Astrocyte of the spinal cord (primary cell): ENCODE results near the gene ZNF76.
"Not testable (repeated sequence)": the region's sequence is repeated elsewhere in the genome, so short reads cannot be mapped to it uniquely, and the experiment has no call there.

ENCODE experiments used
- DNase-seq: peaks from one replicate; pipeline ENCODE4 v3.0.0; 2011; ENCODE audit warnings: low read depth, low spot score
- H3K4me3 ChIP-seq: 2 replicates; pipeline ENCODE4 v1.5.1; 2011; ENCODE audit warnings: low read depth, mild to moderate bottlenecking, low read length, moderate library complexity
- in situ Hi-C: cut with HindIII; loops from 2 replicates; pipeline ENCODE4 v1.10.0; 2017; ENCODE audit warnings: low sequenced_read_pairs
- TF ChIP-seq, protein P1 (sequence below): IDR thresholded peaks from 2 replicates; pipeline ENCODE4 v1.5.1; 2012; ENCODE audit warnings: low read depth, mild to moderate bottlenecking, low read length, inconsistent platforms

ZNF76 gene

DNA sequence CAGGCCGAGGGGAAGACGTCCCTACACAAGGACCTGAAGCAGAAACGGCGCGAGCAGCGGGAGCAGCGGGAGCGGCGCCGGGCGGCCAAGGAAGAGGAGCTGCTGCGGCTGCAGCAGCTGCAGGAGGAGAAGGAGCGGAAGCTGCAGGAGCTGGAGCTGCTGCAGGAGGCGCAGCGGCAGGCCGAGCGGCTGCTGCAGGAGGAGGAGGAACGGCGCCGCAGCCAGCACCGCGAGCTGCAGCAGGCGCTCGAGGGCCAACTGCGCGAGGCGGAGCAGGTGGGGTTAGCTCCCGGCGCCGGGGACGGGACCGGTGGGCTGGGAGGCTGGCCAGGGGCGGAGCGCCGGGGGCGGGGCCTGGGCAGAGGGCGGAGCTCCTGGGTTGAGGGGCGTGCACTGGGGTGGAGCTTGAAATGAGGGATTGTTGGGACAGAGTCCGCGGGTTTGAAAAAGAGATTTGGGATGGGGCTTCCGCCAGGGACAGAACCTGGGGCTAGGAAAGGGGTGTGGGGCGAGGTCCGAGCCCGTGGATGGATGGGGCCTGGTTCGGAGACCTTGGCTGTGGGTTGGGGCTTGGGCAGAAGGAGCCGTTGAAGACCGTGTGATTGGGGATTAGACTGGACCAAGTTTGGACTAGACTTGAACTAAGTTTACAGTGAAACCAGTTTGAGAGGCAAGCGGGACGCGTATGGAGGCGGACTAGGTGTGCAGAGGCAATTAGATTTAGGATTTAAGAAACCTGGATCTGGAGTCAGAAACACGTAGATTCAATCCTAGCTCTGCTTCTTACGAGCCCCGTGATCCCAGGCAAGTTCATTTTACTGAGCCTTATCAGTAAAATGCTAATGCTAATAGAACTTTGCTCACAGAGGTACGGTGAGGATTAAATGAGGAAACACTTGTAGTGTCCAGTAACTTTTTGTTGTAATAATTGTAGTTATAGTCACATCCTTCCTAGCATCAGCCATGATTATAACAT is 58.9 kb downstream of the ZNF76 start:
- in situ Hi-C loops = no loop called here
- peak; percentile 82 for DNase-seq
- TF ChIP-seq, protein P1, sequence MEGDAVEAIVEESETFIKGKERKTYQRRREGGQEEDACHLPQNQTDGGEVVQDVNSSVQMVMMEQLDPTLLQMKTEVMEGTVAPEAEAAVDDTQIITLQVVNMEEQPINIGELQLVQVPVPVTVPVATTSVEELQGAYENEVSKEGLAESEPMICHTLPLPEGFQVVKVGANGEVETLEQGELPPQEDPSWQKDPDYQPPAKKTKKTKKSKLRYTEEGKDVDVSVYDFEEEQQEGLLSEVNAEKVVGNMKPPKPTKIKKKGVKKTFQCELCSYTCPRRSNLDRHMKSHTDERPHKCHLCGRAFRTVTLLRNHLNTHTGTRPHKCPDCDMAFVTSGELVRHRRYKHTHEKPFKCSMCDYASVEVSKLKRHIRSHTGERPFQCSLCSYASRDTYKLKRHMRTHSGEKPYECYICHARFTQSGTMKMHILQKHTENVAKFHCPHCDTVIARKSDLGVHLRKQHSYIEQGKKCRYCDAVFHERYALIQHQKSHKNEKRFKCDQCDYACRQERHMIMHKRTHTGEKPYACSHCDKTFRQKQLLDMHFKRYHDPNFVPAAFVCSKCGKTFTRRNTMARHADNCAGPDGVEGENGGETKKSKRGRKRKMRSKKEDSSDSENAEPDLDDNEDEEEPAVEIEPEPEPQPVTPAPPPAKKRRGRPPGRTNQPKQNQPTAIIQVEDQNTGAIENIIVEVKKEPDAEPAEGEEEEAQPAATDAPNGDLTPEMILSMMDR = peak; percentile 12
- peak overlapping the region; percentile 46 for H3K4me3 ChIP-seq

GRCh38 chr6:35319346-35320030 is 60.0 kb downstream of the ZNF76 start:
- no peak overlapping the region for H3K4me3 ChIP-seq
- no peak for DNase-seq
- TF ChIP-seq, protein P1 = no peak
- in situ Hi-C loops = no loop called here

DNA sequence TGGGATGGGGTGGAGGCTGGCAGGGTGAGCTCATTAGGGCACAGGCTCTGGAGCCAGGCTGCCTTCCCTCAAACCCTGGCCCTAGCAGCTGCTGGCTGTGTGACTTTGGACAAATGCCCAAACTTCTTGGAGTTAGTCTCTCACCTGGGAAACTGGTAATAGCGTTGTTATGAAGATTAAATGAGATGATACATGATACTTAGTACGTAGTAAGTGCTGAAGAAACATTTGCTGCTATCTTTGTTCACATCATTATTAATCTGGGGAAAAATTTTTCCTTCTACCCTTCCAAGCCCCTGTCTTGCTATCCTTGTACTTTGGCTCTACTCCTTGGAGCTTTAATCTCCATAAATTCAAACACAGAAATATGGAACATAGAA is 60.5 kb downstream of the ZNF76 start:
- TF ChIP-seq, protein P1 = no peak
- in situ Hi-C loops = no loop called here
- no peak for DNase-seq
- H3K4me3 ChIP-seq = no peak overlapping the region

- in situ Hi-C loops = no loop called here
- H3K4me3 ChIP-seq = no peak overlapping the region
- DNase-seq = no peak
- TF ChIP-seq, protein P1 = no peak
These were observed 61.6 kb downstream of the ZNF76 start for GRCh38 chr6:35321091-35321490.

DNA sequence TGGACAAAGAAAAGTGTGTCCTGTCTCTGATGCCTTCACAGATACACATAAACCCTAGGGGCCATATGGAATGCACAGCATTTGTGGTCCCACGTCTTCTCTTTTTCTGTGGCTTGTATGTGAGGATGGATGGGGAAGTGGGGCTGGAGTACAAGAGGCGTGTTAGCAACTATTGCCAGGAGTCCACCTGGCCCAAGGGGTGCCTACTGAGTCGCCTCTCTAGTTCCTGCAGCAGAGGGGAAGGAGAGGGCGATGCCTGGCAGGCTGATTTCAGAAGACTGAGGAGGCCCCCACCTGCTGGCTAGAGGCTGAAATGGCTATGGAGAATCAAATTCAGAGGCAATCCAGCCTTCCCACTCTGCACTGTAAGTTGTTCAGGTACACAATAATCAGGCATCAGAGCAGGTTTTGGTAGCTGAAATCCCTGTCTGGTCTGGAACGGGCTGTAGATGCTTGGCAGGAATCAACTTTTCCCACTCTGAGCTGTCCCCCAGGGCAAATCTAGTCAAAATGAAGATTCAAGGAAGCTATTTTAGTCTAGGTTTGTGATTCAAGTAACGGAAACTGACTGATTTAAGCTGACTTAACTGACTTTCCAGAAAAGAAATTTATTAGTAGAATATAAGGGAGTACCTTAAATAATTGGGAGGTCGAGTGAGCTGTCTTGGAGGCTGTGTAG is 68.0 kb downstream of the ZNF76 start:
- peak; percentile 51 for DNase-seq
- TF ChIP-seq, protein P1 = peak; percentile 86
- H3K4me3 ChIP-seq = no peak overlapping the region

DNA sequence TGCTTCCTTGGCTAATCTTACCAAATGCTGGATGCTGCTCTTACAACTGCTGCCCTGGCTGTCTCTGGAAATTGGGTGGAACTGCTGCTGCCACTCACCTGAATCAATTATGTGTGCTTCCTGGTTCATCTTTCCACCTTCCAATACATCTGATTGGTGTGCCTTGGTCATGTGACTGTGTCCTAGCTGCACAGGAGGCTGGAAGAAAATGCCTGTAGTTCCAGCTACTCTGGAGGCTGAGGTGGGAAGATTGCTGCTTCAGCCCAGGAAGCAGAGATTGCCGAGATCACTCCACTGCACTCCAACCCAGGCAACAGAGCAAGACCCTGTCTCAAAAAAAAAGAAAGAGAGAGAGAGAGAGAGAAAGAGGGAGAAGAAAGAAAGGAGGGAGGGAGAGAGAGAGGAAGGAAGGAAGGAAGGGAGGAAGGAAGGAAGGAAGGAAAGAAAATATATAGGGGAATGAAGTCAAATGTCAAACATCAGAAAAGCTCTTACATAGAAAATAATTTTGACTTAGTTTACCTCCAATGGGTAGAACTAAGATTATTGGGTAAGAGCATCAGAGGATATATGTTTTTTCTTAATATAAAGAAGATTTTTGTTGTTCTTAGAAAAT is 68.7 kb downstream of the ZNF76 start:
- no peak overlapping the region for H3K4me3 ChIP-seq
- DNase-seq = no peak
- in situ Hi-C loops = no loop called here
- TF ChIP-seq, protein P1 = no peak

More for the DNA sequence above, 68.0 kb downstream of the ZNF76 start:
- in situ Hi-C loops = no loop called here

DNA sequence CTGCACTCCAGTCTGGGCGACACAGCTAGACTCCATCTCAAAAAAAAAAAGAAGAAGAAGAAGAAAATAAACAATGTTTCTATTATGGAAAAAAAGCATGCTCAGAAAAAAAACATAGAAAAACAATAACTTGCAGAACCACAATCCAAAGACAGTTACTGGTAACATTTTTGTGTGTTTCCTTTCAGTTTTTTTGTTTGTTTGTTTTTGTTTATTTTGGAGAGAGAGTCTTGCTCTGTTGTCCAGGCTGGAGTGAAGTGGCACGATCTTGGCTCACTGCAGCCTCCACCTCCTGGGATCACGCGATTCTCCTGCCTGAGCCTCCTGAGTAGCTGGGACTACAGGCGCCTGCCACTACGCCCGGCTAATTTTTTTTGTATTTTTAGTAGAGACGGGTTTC is 69.4 kb downstream of the ZNF76 start:
- in situ Hi-C loops, H3K4me3 ChIP-seq, DNase-seq: not testable (repeated sequence)
